Calu3 (cell line): Measurements from ENCODE around the gene LRP5. TPM values are rescaled to one million over a fixed set of nuclear protein-coding genes. Genes with fewer than 3 reads are reported as not detected.

ENCODE experiments used
- BruUV-seq: library from RNA; stranded (reverse); fragments of 400-500 nt; replicated peaks from 2 replicates; lab custom pipeline; 2021; lab: Mats Ljungman, UMichigan
- CTCF ChIA-PET: fragments of 300-600 bp; sonication (Branson Sonifier 250); formaldehyde crosslinking; loops from one replicate; lab custom pipeline; 2022; ENCODE audit warnings: antibody characterized with exemption; lab: Charles Lee
- DNase-seq: peaks from one replicate; pipeline ENCODE4 v3.0.0; 2022
- H3K27ac Mint-ChIP-seq: one replicate; pipeline ENCODE4 v1.8.0; 2022; ENCODE audit warnings: mixed read lengths; ENCODE audit not compliant: unreplicated experiment
- H3K27me3 Mint-ChIP-seq: one replicate; pipeline ENCODE4 v1.8.0; 2022; ENCODE audit warnings: mixed read lengths; ENCODE audit not compliant: unreplicated experiment
- H3K36me3 Mint-ChIP-seq: one replicate; pipeline ENCODE4 v1.8.0; 2022; ENCODE audit warnings: mild to moderate bottlenecking, moderate library complexity, mixed read lengths; ENCODE audit not compliant: insufficient read depth, unreplicated experiment
- H3K4me1 Mint-ChIP-seq: one replicate; pipeline ENCODE4 v1.8.0; 2022; ENCODE audit warnings: mild to moderate bottlenecking, low read depth, mixed read lengths; ENCODE audit not compliant: unreplicated experiment
- H3K4me3 Mint-ChIP-seq: one replicate; pipeline ENCODE4 v1.8.0; 2022; ENCODE audit warnings: mild to moderate bottlenecking, low read depth, moderate library complexity, mixed read lengths; ENCODE audit not compliant: unreplicated experiment
- H3K9me3 Mint-ChIP-seq: one replicate; pipeline ENCODE4 v1.8.0; 2022; ENCODE audit warnings: low read depth, mixed read lengths; ENCODE audit not compliant: unreplicated experiment
- intact Hi-C: fragments of 100-400 bp; cut with micrococcal nuclease; formaldehyde crosslinking; loops from one replicate; pipeline ENCODE4 v1.10.0; 2022; ENCODE audit not compliant: unreplicated experiment
- total RNA-seq: library from RNA; stranded (reverse); gene quantifications from 2 replicates; pipeline ENCODE4 v1.2.3, GENCODE V29; 2022
- TF ChIP-seq, protein P1 (sequence below): fragments of 200-600 bp; IDR thresholded peaks from one replicate; pipeline ENCODE4 v1.8.0; 2022; ENCODE audit warnings: antibody characterized with exemption; ENCODE audit not compliant: unreplicated experiment

The LRP5 gene
- total RNA-seq, 1 experiment from 2014 or later: 82.0 TPM

DNA sequence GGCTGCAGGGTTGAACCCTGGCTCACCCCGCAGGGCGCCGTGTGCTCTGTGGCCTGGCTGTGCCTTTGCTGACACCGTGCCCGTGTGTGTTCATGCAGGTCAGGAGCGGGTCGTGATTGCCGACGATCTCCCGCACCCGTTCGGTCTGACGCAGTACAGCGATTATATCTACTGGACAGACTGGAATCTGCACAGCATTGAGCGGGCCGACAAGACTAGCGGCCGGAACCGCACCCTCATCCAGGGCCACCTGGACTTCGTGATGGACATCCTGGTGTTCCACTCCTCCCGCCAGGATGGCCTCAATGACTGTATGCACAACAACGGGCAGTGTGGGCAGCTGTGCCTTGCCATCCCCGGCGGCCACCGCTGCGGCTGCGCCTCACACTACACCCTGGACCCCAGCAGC, 101.2 kb downstream of the LRP5 start:
- Mint-ChIP-seq H3K9me3 (no peaks in the 10 kb centered on the region), H3K4me1 (no peaks in the 10 kb centered on the region), H3K4me3 (no peak overlapping the region), H3K36me3 (peaks cover 32% of the 10 kb centered on the region), H3K27me3 (no peaks in the 10 kb centered on the region), H3K27ac (no peak overlapping the region)
- CTCF ChIA-PET: no interaction called here
- DNase-seq: no peak
- TF ChIP-seq, protein P1, sequence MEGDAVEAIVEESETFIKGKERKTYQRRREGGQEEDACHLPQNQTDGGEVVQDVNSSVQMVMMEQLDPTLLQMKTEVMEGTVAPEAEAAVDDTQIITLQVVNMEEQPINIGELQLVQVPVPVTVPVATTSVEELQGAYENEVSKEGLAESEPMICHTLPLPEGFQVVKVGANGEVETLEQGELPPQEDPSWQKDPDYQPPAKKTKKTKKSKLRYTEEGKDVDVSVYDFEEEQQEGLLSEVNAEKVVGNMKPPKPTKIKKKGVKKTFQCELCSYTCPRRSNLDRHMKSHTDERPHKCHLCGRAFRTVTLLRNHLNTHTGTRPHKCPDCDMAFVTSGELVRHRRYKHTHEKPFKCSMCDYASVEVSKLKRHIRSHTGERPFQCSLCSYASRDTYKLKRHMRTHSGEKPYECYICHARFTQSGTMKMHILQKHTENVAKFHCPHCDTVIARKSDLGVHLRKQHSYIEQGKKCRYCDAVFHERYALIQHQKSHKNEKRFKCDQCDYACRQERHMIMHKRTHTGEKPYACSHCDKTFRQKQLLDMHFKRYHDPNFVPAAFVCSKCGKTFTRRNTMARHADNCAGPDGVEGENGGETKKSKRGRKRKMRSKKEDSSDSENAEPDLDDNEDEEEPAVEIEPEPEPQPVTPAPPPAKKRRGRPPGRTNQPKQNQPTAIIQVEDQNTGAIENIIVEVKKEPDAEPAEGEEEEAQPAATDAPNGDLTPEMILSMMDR: no peak
- intact Hi-C loops: no loop called here
- no TSS peak for BruUV-seq

DNA sequence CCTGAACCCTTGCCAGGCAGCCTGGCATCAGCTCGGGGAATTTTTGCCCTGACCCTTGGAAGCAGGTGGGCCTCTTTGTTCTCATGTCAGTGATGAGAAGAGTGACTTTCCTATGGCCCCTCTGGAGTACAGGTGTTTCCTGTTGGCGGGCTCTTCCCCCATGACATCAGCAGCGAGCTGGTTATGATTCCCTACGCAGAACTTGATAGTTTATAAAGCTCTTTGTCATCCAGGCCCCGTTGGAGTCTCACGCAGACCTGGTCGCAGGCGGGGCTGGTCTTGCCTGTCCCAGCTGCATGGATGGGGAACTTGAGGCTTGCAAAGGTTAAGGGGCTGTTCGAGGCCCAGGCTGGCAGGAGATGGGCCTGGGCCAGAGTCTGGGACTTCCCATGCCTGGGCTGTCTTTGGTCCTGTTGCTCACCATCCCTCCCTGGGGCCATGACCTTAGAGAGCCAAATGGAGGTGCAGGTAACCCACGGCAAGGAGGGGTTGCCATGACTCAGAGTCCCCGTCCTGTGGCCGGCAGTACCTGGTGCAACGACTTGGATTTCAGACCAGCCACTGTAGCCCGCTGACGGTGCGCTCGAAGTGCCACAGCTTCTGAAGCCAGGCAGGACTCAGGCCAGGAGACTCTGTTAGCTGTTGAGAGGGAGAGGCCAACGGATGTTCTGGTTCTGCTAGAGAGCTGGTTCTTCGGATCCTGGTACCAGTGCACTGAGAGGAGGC, 102.3 kb downstream of the LRP5 start:
- TF ChIP-seq, protein P1: no peak
- H3K27ac Mint-ChIP-seq: no peak overlapping the region
- CTCF ChIA-PET: no interaction called here
- no peak for DNase-seq
- H3K36me3 Mint-ChIP-seq: peaks cover 26% of the 10 kb centered on the region
- H3K9me3 Mint-ChIP-seq: no peaks in the 10 kb centered on the region
- BruUV-seq: no TSS peak
- H3K27me3 Mint-ChIP-seq: no peaks in the 10 kb centered on the region
- H3K4me1 Mint-ChIP-seq: no peaks in the 10 kb centered on the region
- intact Hi-C loops: no loop called here
- no peak overlapping the region for H3K4me3 Mint-ChIP-seq

DNA sequence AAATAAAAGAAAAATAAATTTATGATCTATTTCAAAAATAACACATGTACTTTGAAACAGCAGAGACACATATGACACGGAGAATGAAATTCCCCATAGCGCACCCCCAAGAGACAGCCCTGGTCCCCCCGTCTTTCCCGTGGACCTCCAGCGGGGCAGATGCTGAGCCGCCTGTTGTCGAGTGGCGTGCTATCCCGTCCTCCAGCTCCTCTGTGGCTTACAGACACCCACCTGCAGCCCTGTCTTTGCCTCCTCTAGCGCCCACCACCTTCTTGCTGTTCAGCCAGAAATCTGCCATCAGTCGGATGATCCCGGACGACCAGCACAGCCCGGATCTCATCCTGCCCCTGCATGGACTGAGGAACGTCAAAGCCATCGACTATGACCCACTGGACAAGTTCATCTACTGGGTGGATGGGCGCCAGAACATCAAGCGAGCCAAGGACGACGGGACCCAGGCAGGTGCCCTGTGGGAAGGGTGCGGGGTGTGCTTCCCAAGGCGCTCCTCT, 103.7 kb downstream of the LRP5 start:
- Mint-ChIP-seq H3K4me3 (no peak overlapping the region), H3K27me3 (no peaks in the 10 kb centered on the region), H3K27ac (no peak overlapping the region), H3K36me3 (peaks cover 24% of the 10 kb centered on the region), H3K4me1 (no peaks in the 10 kb centered on the region), H3K9me3 (no peaks in the 10 kb centered on the region)
- CTCF ChIA-PET: no interaction called here
- TF ChIP-seq, protein P1: no peak
- intact Hi-C loops: no loop called here
- DNase-seq: no peak
- BruUV-seq: no TSS peak

DNA sequence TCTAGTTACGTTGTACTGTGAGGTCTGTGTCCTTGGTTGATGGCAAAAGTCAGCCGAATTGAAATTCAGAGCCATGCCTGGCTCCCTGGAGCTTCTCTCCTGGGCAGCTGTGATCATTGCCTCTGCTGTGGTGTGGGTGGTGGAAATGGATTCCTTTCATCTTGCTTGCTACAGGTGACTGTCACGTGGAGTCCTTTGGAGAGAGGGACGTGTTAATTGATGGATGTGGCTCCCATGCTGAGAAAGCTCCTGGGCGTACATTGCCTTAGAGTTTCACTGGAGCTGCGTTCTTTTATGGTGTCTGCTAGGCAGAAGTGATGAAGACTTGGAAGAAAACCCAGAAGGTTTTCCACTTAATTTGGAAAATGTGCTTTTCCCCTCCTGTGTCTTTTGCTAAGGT, 106.3 kb downstream of the LRP5 start:
- H3K9me3 Mint-ChIP-seq: no peaks in the 10 kb centered on the region
- H3K36me3 Mint-ChIP-seq: peaks cover 24% of the 10 kb centered on the region
- CTCF ChIA-PET: no interaction called here
- intact Hi-C loops: no loop called here
- no peak overlapping the region for H3K27ac Mint-ChIP-seq
- no peaks in the 10 kb centered on the region for H3K4me1 Mint-ChIP-seq
- TF ChIP-seq, protein P1: no peak
- no peaks in the 10 kb centered on the region for H3K27me3 Mint-ChIP-seq
- BruUV-seq: no TSS peak
- no peak for DNase-seq
- no peak overlapping the region for H3K4me3 Mint-ChIP-seq
